D341Med (cell line): ENCODE measurements around the gene TMEM179.

Experiments used
- DNase-seq: peaks from one replicate; pipeline ENCODE4 v3.0.0; 2012; ENCODE audit warnings: low spot score

TMEM179 gene

GRCh38 chr14:104598910-104599273 lies 5.7 kb downstream of the TMEM179 start:
- no peak for DNase-seq

GRCh38 chr14:104598039-104598909 lies 6.3 kb downstream of the TMEM179 start:
- no peak for DNase-seq

- no peak for DNase-seq
Measured at GRCh38 chr14:104597576-104597975, 7.0 kb downstream of the TMEM179 start.

GRCh38 chr14:104596927-104597351 lies 7.6 kb downstream of the TMEM179 start:
- DNase-seq, result no peak

GRCh38 chr14:104596451-104596918 lies 8.1 kb downstream of the TMEM179 start:
- no peak for DNase-seq

GRCh38 chr14:104595911-104596450 lies 8.6 kb downstream of the TMEM179 start:
- no peak for DNase-seq

GRCh38 chr14:104595116-104595675 lies 9.4 kb downstream of the TMEM179 start:
- DNase-seq, result no peak

- no peak for DNase-seq
Measured at GRCh38 chr14:104594310-104595046, 10.1 kb downstream of the TMEM179 start.

- DNase-seq, result no peak
Measured at GRCh38 chr14:104593710-104594136, 10.8 kb downstream of the TMEM179 start.

GRCh38 chr14:104593241-104593701 lies 11.3 kb downstream of the TMEM179 start:
- no peak for DNase-seq

GRCh38 chr14:104592785-104593184 lies 11.8 kb downstream of the TMEM179 start:
- DNase-seq, result no peak

- DNase-seq, result no peak
Measured at GRCh38 chr14:104592292-104592672, 12.3 kb downstream of the TMEM179 start.

- no peak for DNase-seq
Measured at GRCh38 chr14:104591506-104592291, 12.9 kb downstream of the TMEM179 start.

GRCh38 chr14:104591031-104591430 lies 13.5 kb downstream of the TMEM179 start:
- DNase-seq, result no peak

GRCh38 chr14:104590240-104590965 lies 14.2 kb downstream of the TMEM179 start:
- no peak for DNase-seq

- no peak for DNase-seq
Measured at GRCh38 chr14:104589338-104590195, 15.0 kb downstream of the TMEM179 start.

GRCh38 chr14:104588066-104588857 lies 16.3 kb downstream of the TMEM179 start:
- DNase-seq, result no peak

GRCh38 chr14:104587641-104588040 lies 16.9 kb downstream of the TMEM179 start:
- no peak for DNase-seq
